Prostate gland (tissue), 2 donors: ENCODE data around the gene GRID2. TPM values are rescaled to one million over a fixed set of nuclear protein-coding genes. Genes with fewer than 3 reads are reported as not detected.

Experiments
- DNase-seq: peaks from one replicate; pipeline ENCODE4 v3.0.0-alpha.2; 2019; ENCODE audit warnings: low spot score
- H3K27ac ChIP-seq, 2 donors: fragments of 200-600 bp; sonication (generic); 2 replicates each; pipeline ENCODE4 v1.5.1; 2017 to 2019
- H3K27me3 ChIP-seq: fragments of 200-600 bp; sonication (generic); replicated peaks from 2 replicates; pipeline ENCODE4 v1.5.1; 2019; ENCODE audit not compliant: insufficient read depth
- H3K36me3 ChIP-seq, 2 donors: fragments of 200-600 bp; sonication (generic); 1 replicate in 1 of 2; 2 replicates in 1 of 2; pipeline versions ENCODE4 v1.5.1 to v1.8.1; 2017 to 2019
- H3K4me1 ChIP-seq: fragments of 200-600 bp; sonication (generic); replicated peaks from 2 replicates; pipeline ENCODE4 v1.5.1; 2019
- H3K4me3 ChIP-seq, 2 donors: fragments of 200-600 bp; sonication (generic); 2 replicates each; pipeline ENCODE4 v1.5.1; 2017 to 2019
- H3K9me3 ChIP-seq: fragments of 200-600 bp; sonication (generic); 2 replicates; pipeline ENCODE4 v1.5.1; 2017
- CTCF ChIP-seq, 4 experiments: fragments of 200-600 bp in 2 of 4; fragments of 450-650 bp in 2 of 4; sonication (generic) in 2 of 4; IDR thresholded peaks; 1 replicate in 3 of 4; 2 replicates in 1 of 4; pipeline ENCODE4 v1.5.1; 2016 to 2019; ENCODE audit warnings: antibody characterized with exemption in 4 of 4, mild to moderate bottlenecking in 2 of 4, moderate library complexity in 2 of 4
- POLR2A ChIP-seq: fragments of 450-650 bp; IDR thresholded peaks from one replicate; pipeline ENCODE4 v1.6.1; 2016; ENCODE audit warnings: antibody characterized with exemption, mild to moderate bottlenecking
- POLR2AphosphoS5 ChIP-seq: sonication (generic); formaldehyde crosslinking; IDR thresholded peaks from one replicate; pipeline ENCODE4 v1.6.1; 2017; ENCODE audit warnings: antibody characterized with exemption
- WGBS: methylation state at CpG from one replicate; pipeline ENCODE4 v1.1.5; 2018; 5-methylcytosine and 5-hydroxymethylcytosine counted together
- intact Hi-C: fragments of 100-400 bp; cut with DNase I; formaldehyde crosslinking; loops from one replicate; pipeline ENCODE4 v1.14.2; 2022
- total RNA-seq, 2 donors: library from RNA; depleted of rRNA; stranded (reverse); fragments of >200 nt; gene quantifications; one replicate each; pipeline ENCODE4 v1.1.0, GENCODE V29; 2016

GRID2 gene
- total RNA-seq, 2 donors from 2014 or later: 0.09 to 11.0 TPM

- intact Hi-C loops: no loop called here
- H3K4me1 ChIP-seq: no peaks in the 10 kb centered on the region
- no peak overlapping the region for H3K27ac ChIP-seq
- H3K27me3 ChIP-seq: no peaks in the 10 kb centered on the region
- DNase-seq: no peak
- H3K36me3 ChIP-seq: no peaks in the 10 kb centered on the region
- no peaks in the 10 kb centered on the region for H3K9me3 ChIP-seq
- TF ChIP-seq POLR2A: no peak
- no peak for TF ChIP-seq POLR2AphosphoS5
- TF ChIP-seq CTCF (IDR thresholded peaks at IDR 0.05): no peak
- WGBS: 58% methylated on average over 1 of the region's 1 CpG
- H3K4me3 ChIP-seq: no peak overlapping the region
Measured at GRCh38 chr4:92488496-92488895, 184.7 kb downstream of the GRID2 start.

- Histone ChIP-seq H3K4me1 (no peaks in the 10 kb centered on the region), H3K4me3 (no peak overlapping the region), H3K27ac (no peak overlapping the region), H3K36me3 (no peaks in the 10 kb centered on the region), H3K9me3 (no peaks in the 10 kb centered on the region), H3K27me3 (no peaks in the 10 kb centered on the region)
- DNase-seq: no peak
- intact Hi-C loops: no loop called here
- no peak for TF ChIP-seq POLR2AphosphoS5
- TF ChIP-seq CTCF (IDR thresholded peaks at IDR 0.05): no peak
- no peak for TF ChIP-seq POLR2A
- 50% methylated on average over 1 of the region's 1 CpG for WGBS
Measured at GRCh38 chr4:92497141-92497540, 193.4 kb downstream of the GRID2 start.

GRCh38 chr4:92501456-92501855 lies 197.7 kb downstream of the GRID2 start:
- no peaks in the 10 kb centered on the region for H3K4me1 ChIP-seq
- no peak overlapping the region for H3K4me3 ChIP-seq
- H3K9me3 ChIP-seq: no peaks in the 10 kb centered on the region
- DNase-seq: no peak
- WGBS: 72% methylated on average over 2 of the region's 2 CpGs
- no peaks in the 10 kb centered on the region for H3K27me3 ChIP-seq
- H3K27ac ChIP-seq: no peak overlapping the region
- intact Hi-C loops: no loop called here
- H3K36me3 ChIP-seq: no peaks in the 10 kb centered on the region
- TF ChIP-seq POLR2A: no peak
- no peak for TF ChIP-seq CTCF (IDR thresholded peaks at IDR 0.05)
- TF ChIP-seq POLR2AphosphoS5: no peak

- H3K27ac ChIP-seq: no peak overlapping the region
- no peaks in the 10 kb centered on the region for H3K36me3 ChIP-seq
- DNase-seq: no peak
- no peaks in the 10 kb centered on the region for H3K4me1 ChIP-seq
- no peaks in the 10 kb centered on the region for H3K9me3 ChIP-seq
- no peak overlapping the region for H3K4me3 ChIP-seq
- TF ChIP-seq POLR2AphosphoS5: no peak
- H3K27me3 ChIP-seq: no peaks in the 10 kb centered on the region
- intact Hi-C loops: no loop called here
Measured at GRCh38 chr4:92506933-92507332, 203.2 kb downstream of the GRID2 start.

- WGBS: 97% methylated on average over 1 of the region's 1 CpG
- intact Hi-C loops: no loop called here
Measured at GRCh38 chr4:92514627-92515026, 210.9 kb downstream of the GRID2 start.

More at GRCh38 chr4:92514627-92515026, 210.9 kb downstream of the GRID2 start:
- no peak overlapping the region for H3K27ac ChIP-seq
- H3K27me3 ChIP-seq: no peaks in the 10 kb centered on the region
- H3K9me3 ChIP-seq: no peaks in the 10 kb centered on the region
- H3K4me3 ChIP-seq: no peak overlapping the region
- DNase-seq: no peak
- TF ChIP-seq POLR2A (no peak), POLR2AphosphoS5 (no peak), CTCF (IDR thresholded peaks at IDR 0.05) (no peak)
- no peaks in the 10 kb centered on the region for H3K4me1 ChIP-seq
- no peaks in the 10 kb centered on the region for H3K36me3 ChIP-seq
